HL-60/S4 treated with phorbol 12-myristate 13-acetate at 8.2 ng/mL for 4 days and 3 days (cell line): ENCODE results near the gene MESP2.

ENCODE experiments used
- in situ Hi-C: fragments of 300-500 bp; cut with MboI; formaldehyde crosslinking; loops from 2 replicates; pipeline ENCODE4 v1.15.0; 2022; ENCODE audit warnings: low sequenced_read_pairs

MESP2 gene

DNA sequence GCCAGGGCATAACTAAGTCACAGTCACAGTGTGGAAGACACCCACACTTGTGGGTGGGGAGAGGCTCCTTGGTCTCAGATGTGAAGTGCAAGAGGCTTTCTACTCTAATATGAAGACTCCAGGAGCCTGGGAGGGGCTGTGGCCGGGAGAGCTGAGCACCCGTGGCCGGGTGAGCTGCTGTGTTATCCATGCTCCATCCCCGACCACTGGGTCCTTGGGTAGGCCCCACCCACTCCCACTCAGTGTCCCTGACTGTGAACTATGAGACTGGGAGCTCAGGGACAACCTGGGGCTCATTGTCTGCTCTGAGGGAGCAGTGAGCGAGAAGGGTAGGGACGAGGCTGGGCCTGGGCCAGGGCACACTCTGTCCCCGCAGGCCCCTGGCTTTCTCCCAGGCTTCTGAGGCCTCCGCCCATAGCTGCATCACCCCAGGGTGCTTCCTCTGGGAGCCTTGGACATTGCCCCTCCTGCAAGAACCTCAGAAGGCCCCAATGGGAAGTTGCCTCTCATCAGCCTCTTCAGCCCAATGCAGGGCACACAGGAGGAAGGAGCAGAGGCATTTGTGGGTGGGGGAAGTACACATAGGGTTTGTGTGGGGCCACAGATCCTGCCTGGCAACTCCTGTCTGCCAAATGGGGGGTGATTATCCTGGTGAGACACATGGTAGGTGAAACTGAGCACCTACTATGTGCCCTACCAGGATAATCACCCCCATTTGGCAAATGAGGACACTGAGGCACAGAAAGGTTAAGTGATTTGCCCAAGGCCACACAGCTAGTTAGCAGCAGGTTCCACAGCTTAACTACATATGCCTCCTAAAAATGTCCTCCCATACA is 36.1 kb downstream of the MESP2 start:
- in situ Hi-C loops = no loop called here

DNA sequence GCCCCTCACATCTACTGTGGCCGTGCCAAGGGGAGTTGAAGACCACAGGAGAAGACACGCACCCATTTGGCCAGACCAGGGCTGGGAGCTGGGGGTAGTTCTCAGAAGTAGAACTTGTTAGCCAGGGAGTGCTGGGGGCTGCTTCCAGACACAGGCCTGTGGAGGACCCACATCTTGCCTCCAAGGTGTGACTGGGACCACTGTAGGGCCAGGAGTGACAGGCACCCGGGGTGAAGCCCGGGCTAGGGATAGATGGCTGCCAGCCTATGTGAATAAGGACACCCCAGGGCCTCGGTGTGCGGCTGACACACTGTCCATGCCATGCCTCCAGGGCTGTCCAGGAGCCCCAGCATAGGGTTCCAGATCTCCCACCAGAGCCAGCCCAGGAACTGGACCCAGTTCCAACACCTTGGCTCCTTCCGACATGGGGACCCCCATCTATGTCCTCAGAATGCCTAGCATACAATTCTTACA is 36.8 kb downstream of the MESP2 start:
- in situ Hi-C loops = no loop called here

DNA sequence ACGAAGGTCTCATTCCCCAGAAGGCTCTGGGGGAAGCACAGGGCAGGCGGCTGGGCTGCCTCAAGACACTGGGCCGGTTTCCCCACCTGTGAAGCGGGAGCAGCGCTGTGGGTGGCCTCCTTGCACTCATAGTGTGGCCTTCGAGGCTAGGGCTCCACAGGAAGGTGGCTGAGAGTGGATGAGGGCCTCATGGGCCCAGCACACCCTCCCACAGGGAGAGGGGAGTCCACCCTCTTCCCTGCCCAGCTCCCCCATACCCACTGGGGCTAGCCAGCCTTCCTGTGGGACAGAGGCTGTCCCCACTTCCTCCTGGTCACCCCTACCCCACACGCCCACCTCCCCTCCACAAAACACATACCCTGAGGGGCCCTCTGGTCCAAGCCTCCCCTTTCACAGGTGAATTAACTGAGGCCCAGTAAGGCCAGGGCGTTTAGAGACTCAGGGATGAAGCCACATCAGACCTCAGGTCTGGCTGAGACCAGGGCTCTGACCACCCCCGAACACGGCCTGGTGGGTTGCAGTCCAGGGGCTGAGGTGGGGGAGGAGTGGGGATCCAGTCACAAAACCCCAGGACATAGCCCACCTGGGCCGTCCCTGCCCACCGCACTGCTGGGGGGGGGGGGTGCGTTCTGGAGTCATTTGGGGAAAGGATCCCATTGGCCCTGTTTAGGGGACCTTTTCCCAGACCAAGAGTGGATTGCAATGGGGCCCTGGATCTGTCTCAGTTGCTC is 37.4 kb downstream of the MESP2 start:
- in situ Hi-C loops = no loop called here

- in situ Hi-C loops = no loop called here
These were observed 38.1 kb downstream of the MESP2 start for GRCh38 chr15:89814112-89814742.

DNA sequence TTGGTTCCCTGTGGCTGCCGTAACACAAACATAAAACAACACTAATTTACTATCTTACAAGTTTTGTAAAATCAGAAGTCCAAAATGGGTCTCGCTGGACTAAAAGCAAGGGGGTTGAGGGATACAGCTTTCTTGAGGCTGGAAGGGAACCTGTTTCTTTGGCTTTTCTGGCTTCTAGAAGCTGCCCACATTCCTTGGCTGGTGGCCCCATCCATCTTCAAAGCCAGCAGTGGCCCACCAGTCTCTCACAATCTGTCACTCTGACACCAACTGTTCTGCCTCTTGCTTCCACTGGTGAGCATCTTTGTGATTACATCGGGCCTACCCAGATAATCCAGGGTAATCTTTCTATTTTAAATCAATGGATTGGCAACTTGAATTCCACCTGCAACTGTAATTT is 39.6 kb downstream of the MESP2 start:
- in situ Hi-C loops = no loop called here

DNA sequence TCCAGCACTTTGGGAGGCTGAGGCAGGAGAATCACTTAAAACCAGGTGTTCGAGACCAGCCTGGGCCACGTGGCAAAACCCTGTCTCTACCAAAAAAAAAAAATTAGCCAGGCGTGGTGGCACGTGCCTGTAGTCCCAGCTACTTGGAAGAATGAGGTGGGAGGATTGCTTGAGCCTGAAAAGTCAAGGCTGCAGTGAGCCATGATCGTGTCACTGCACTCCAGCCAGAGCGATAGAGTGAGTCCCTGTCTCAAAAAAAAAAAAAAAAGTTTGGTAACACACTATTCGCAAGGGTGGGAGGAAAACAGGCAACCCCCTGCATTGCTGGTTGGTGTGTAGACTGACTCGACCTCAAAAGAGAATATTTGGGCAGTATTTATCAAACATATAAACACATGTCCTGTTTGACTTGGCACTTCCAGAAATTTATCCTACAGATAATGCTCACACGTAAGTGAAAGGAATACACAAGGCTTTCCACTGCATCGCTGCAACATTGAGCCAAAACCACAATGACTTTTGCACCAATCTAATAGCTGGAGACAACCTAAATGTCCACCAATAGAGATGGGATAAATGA is 41.7 kb downstream of the MESP2 start:
- in situ Hi-C loops = no loop called here

DNA sequence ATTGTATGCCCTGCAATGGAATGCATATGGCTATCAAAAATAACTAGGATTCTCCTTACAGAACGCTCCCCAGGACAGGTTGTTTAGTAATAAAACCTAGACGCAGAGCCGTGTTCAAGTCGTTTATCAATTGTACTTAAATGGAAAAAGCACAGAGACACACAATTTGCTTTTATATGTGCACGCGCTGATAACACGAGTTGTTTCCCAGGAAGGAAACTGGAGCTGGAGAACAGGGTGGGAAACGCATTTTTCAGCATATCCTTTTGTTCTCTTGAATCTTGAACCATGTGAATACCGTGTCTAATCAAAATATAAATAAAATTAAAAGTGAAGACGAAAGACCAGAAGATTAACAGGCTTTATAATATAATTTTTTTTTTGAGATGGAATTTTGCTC is 42.2 kb downstream of the MESP2 start:
- in situ Hi-C loops = no loop called here

- in situ Hi-C loops = no loop called here
These were observed 44.8 kb downstream of the MESP2 start for GRCh38 chr15:89820666-89821611.

DNA sequence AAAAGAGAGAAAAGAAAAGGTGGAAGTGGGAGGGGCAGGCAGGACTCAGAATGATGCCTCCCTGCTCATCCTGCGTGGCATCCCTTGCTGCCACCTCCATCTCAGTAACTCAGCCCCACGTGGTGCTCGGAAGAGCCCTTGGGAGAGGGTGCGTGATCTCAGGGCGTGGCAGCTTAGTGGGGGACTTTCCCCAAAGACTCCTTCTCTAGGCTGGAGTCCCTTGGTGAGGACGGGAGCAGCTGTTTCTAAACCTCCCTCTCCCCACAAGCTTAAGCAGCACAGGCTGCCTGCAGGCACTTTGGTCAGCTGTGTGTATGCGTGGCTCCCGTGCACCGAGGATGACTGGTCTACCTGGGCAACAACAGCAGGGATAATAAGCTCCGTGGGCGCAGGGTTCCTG is 45.9 kb downstream of the MESP2 start:
- in situ Hi-C loops = no loop called here

DNA sequence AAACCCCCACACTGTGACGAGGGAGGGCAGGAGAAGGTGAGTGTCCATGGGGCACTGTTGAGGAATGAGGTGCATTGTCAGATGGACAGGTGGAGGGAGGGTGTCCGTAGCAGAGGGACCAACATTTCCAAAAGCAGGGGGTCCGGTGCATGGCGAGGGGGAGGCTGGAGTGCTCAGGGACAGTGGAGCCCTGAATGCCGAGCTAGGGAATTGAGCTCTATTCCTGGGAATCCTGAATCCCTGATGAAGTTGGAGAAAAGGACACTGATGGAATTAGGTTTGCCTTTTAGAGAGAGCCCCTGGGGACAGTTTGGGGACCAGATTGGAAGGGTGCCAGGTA is 46.4 kb downstream of the MESP2 start:
- in situ Hi-C loops = no loop called here

GRCh38 chr15:89822951-89823711 is 47.0 kb downstream of the MESP2 start:
- in situ Hi-C loops = no loop called here

- in situ Hi-C loops = no loop called here
These were observed 47.9 kb downstream of the MESP2 start for GRCh38 chr15:89823836-89824606.

DNA sequence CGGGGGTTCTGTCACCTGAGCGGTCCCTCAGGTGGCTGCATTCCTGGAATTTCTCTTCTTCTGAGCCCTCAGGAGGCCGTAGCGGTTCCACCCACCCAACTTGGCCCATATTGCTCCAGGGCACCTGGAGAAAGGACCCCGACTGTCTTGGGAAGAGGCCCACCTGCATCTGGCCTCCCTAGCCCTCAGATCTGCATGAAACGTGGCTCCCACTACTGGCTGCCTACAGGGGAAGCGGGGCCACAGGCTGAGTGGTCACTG is 48.4 kb downstream of the MESP2 start:
- in situ Hi-C loops = no loop called here

- in situ Hi-C loops = no loop called here
These were observed 49.3 kb downstream of the MESP2 start for GRCh38 chr15:89825271-89825940.

DNA sequence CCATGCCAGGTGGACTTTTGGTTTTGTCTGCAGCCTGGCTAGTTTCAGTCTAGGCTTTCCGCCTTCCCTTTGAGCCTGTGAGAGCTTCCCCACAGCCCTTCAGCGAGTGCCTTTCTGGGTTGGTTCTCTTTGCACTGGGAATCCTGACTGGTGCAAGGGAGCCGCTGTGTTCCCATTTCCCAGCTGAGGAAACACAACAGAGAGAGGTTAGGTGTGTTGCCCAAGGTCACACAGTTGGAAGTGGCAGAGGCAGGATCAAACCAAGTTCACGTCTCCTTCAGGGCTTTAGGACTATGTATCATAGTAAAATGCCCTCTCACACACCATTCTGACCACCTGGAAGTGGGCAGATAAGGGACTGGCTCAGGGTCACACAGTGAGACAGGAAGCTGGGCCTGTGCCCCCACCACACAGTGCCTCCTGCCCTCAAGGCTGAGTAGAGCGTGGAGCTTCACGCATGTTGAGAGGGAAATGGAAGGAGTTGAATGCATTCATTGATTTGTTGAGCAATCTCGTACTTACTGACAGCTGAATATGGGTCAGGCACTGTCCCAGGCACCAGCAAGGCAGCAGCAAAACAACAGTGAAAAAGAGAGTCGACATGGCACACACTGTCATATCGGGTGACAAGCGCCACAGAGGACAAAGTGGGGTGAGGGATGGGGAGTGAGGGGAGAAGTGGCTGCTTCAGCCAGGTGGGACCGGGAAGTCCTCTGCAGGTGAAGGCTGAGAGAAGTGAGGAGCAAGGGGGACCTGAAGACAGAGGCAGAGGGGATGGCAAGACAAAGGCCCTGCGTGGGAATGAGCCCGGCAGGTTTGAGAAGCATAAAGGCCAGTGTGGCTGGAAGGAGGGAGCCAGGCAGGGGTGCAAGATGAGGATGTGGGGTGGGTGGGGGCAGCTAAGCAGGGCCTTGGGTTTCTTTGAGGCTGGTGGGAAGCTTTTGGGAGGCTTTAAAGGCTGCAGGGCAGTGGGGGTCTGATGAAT is 50.8 kb downstream of the MESP2 start:
- in situ Hi-C loops = no loop called here

DNA sequence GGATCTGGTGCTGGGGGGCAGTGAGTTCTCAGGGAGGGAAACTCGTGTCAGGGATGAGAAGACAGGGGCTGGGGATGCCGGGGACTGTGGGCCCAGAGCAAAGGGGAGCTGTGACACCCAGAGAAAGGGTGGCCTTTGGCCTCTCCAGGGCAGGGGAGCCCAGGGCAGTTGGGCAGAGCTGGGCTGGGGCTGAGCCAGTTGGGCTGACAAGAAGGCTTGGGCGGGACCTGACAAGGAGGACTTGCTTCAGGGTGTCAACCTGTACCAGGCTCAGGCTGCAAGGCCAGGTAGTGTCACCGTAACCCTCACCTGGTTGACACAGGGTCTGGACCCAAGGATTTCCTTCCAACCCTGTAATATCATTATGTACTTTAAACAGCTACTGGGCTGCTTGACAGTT is 51.7 kb downstream of the MESP2 start:
- in situ Hi-C loops = no loop called here
